MCF 10A (cell line): Measurements from ENCODE around the gene PRDM5. TPM values are rescaled to one million over a fixed set of nuclear protein-coding genes. Genes with fewer than 3 reads are reported as not detected.

ENCODE experiments used
- BruUV-seq: library from RNA; stranded (reverse); fragments of 400-500 nt; replicated peaks from 2 replicates; lab custom pipeline; 2021; lab: Mats Ljungman, UMichigan
- CTCF ChIA-PET: fragments of 300-600 bp; sonication (Branson Sonifier 250); formaldehyde crosslinking; extraction: SDS; loops from one replicate; lab custom pipeline; 2021; ENCODE audit warnings: antibody characterized with exemption, inconsistent platforms; lab: Yijun Ruan, JAX
- POLR2A ChIA-PET: fragments of 300-600, 350-650 bp; sonication (Branson Sonifier 250); formaldehyde crosslinking; extraction: SDS; loops from one replicate; lab custom pipeline; 2020; ENCODE audit warnings: antibody characterized with exemption, inconsistent platforms; lab: Yijun Ruan, JAX
- DNase-seq: peaks from one replicate; pipeline ENCODE4 v3.0.0-alpha.2; 2018; ENCODE audit not compliant: unreplicated experiment
- H3K27ac Mint-ChIP-seq: one replicate; pipeline ENCODE4 v1.8.0; 2022; ENCODE audit warnings: mild to moderate bottlenecking, low read depth, mixed read lengths; ENCODE audit not compliant: unreplicated experiment
- H3K27me3 Mint-ChIP-seq: one replicate; pipeline ENCODE4 v1.8.0; 2022; ENCODE audit warnings: mixed read lengths; ENCODE audit not compliant: insufficient read depth, unreplicated experiment
- H3K36me3 Mint-ChIP-seq: one replicate; pipeline ENCODE4 v1.8.0; 2022; ENCODE audit warnings: mild to moderate bottlenecking, moderate library complexity, mixed read lengths; ENCODE audit not compliant: insufficient read depth, unreplicated experiment
- H3K4me1 Mint-ChIP-seq: one replicate; pipeline ENCODE4 v1.8.0; 2022; ENCODE audit warnings: mixed read lengths; ENCODE audit not compliant: insufficient read depth, unreplicated experiment
- H3K4me3 Mint-ChIP-seq: one replicate; pipeline ENCODE4 v1.8.0; 2022; ENCODE audit warnings: mild to moderate bottlenecking, moderate library complexity, mixed read lengths; ENCODE audit not compliant: unreplicated experiment
- H3K9me3 Mint-ChIP-seq: one replicate; pipeline ENCODE4 v1.8.0; 2022; ENCODE audit warnings: mixed read lengths; ENCODE audit not compliant: unreplicated experiment
- CTCF ChIP-seq: fragments of 200-600 bp; IDR thresholded peaks from one replicate; pipeline ENCODE4 v1.8.0; 2022; ENCODE audit warnings: antibody characterized with exemption, mild to moderate bottlenecking; ENCODE audit not compliant: unreplicated experiment
- intact Hi-C: fragments of 100-400 bp; cut with micrococcal nuclease; formaldehyde crosslinking; loops from 2 replicates; pipeline ENCODE4 v1.14.1; 2022
- total RNA-seq: library from RNA; stranded (reverse); gene quantifications from 2 replicates; pipeline ENCODE4 v1.2.3, GENCODE V29; 2022

Gene PRDM5
- total RNA-seq, 1 experiment from 2014 or later: 7.3 TPM

DNA sequence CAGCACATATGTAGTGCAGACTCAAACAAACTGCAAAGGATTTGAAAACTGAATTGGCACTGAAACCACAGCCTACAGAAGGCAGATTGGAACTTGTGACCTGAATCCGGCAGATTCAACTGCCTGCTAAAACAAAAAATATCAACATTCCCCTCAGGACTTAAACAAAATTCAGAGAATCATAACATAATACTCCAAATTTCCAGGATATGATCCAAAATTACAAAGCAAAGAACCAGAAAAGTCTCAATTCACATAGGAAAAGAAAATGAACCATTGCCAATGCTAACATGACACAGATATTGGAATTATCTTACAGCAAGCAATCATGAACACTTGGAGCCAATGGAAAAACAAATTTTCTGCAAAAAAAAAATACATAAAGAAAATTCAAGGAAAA, 250.4 kb downstream of the PRDM5 start:
- peaks cover 10% of the 10 kb centered on the region for H3K9me3 Mint-ChIP-seq
- no TSS peak for BruUV-seq
- H3K4me1 Mint-ChIP-seq: no peaks in the 10 kb centered on the region
- peaks cover 4% of the 10 kb centered on the region for H3K36me3 Mint-ChIP-seq
- H3K27ac Mint-ChIP-seq: no peak overlapping the region
- H3K4me3 Mint-ChIP-seq: no peak overlapping the region
- CTCF ChIA-PET: no interaction called here
- POLR2A ChIA-PET: no interaction called here
- intact Hi-C loops: no loop called here
- TF ChIP-seq CTCF: no peak
- no peaks in the 10 kb centered on the region for H3K27me3 Mint-ChIP-seq
- no peak for DNase-seq

DNA sequence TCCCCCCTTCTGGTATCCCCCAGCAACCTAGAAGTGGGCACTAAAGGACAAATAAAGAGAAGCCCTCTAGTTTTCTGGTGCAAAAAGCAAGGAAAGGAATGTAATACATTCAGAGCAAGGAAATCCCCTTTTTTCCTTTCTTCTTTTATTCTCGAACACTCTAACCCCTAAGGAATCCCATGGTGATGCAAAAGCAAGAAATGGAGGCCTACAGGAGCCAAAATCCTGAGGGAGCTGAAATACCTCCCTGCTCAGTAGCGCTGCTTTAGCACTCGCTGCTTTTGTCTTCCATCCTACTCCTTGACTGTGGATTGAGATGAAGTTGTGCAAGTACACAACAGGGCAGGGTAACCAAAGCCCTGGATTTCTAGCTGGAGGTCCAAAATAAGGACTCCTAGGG, 251.0 kb downstream of the PRDM5 start:
- ChIA-PET POLR2A (no interaction called here), CTCF (no interaction called here)
- Mint-ChIP-seq H3K36me3 (peaks cover 4% of the 10 kb centered on the region), H3K4me1 (no peaks in the 10 kb centered on the region), H3K9me3 (peaks cover 10% of the 10 kb centered on the region), H3K4me3 (no peak overlapping the region), H3K27ac (no peak overlapping the region), H3K27me3 (no peaks in the 10 kb centered on the region)
- TF ChIP-seq CTCF: no peak
- no TSS peak for BruUV-seq
- intact Hi-C loops: no loop called here
- DNase-seq: no peak

DNA sequence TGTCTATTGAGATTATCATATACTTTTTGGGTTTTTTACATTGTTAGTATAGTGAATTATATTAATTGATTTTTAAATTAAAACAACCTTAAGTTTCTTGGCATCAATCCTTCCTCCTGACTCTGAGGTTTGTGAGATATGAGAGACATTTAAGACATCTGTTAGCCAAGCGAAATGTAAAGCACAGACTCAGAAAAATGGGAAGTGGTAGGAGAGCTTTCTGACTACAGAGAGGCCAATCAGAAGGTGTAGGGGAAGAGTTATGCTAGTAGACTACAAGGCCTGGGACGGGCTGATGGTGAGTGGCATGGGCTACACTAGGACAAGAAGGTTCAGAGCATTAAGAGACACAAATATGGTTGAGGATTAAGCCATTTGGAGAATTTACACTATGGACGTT, 255.4 kb downstream of the PRDM5 start:
- Mint-ChIP-seq H3K27ac (no peak overlapping the region), H3K4me1 (no peaks in the 10 kb centered on the region), H3K27me3 (no peaks in the 10 kb centered on the region), H3K36me3 (no peaks in the 10 kb centered on the region), H3K4me3 (no peak overlapping the region), H3K9me3 (peaks cover 4% of the 10 kb centered on the region)
- BruUV-seq: no TSS peak
- intact Hi-C loops: no loop called here
- ChIA-PET CTCF (no interaction called here), POLR2A (no interaction called here)
- DNase-seq: no peak
- no peak for TF ChIP-seq CTCF

DNA sequence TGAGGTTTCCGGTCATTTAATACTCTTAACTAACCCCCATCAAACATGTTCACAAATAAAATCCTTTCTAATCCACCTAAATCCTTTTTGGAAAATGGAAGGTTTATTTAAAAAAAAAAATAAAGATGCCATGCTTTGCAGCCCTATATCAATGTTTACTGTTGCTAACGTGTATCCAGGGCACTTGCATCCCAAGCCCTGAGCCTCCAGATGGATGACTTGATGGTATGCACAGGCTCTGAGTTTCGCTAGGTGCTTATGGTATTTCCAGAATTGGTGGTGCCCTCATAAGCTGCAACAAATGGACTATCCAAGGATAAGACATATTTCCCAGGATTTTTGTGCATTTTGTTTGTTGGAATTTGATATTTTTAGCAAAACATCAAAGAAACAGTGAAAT, 257.7 kb downstream of the PRDM5 start:
- ChIA-PET CTCF (no interaction called here), POLR2A (no interaction called here)
- no peak for TF ChIP-seq CTCF
- H3K27me3 Mint-ChIP-seq: no peaks in the 10 kb centered on the region
- H3K9me3 Mint-ChIP-seq: no peaks in the 10 kb centered on the region
- H3K4me3 Mint-ChIP-seq: no peak overlapping the region
- intact Hi-C loops: no loop called here
- no peaks in the 10 kb centered on the region for H3K36me3 Mint-ChIP-seq
- BruUV-seq: no TSS peak
- no peaks in the 10 kb centered on the region for H3K4me1 Mint-ChIP-seq
- no peak overlapping the region for H3K27ac Mint-ChIP-seq
- DNase-seq: no peak
